Measurements from ENCODE around the gene FCHO2. TPM values are rescaled to one million over a fixed set of nuclear protein-coding genes. Genes with fewer than 3 reads are reported as not detected.

The FCHO2 gene
- total RNA-seq, 2 donors from 2014 or later: 5.9 to 18.2 TPM

- Histone ChIP-seq H3K27ac (peak within 1 kb of the TSS in 3 of 4 donors; percentile 22 to 75 (median 28)), H3K27me3 (no peaks in the 10 kb centered on the region)
Measured at GRCh38 chr5:73120222-73121118, 164.6 kb downstream of the FCHO2 start, which contains the start of gene TMEM171. Gene TMEM171, plus strand, starts transcription at chr5:73120575. Its CDS starts 2,799 bp downstream, at chr5:73123374.

GRCh38 chr5:73121119-73121463, 165.2 kb downstream of the FCHO2 start:
- TF ChIP-seq POLR2A (IDR thresholded peaks at IDR 0.05) (no peak), CTCF (IDR thresholded peaks at IDR 0.05) (no peak)
- Histone ChIP-seq H3K4me1 (peaks cover 20% of the 10 kb centered on the region), H3K9me3 (no peaks in the 10 kb centered on the region), H3K36me3 (replicated peaks in 1 of 2; ENCODE audit: insufficient read depth in 1 of 2, low read depth in 2 of 2) (no peaks in the 10 kb centered on the region), H3K27me3 (no peaks in the 10 kb centered on the region), H3K4me3 (peak overlapping the region in 1 of 2 donors; percentile 31), H3K27ac (no peak overlapping the region)
- 26 to 47% methylated on average over 6 of the region's 6 CpGs for WGBS, 2 donors
- intact Hi-C loops (cut with DNase I): no loop called here
- no peak for ATAC-seq
- DNase-seq: no peak

More at GRCh38 chr5:73120222-73121118, 164.6 kb downstream of the FCHO2 start, which contains the start of gene TMEM171:
- intact Hi-C loops (cut with DNase I): no loop called here
- Histone ChIP-seq H3K4me1 (peaks cover 24% of the 10 kb centered on the region), H3K36me3 (replicated peaks in 1 of 2; ENCODE audit: insufficient read depth in 1 of 2, low read depth in 2 of 2) (no peaks in the 10 kb centered on the region), H3K4me3 (peak within 1 kb of the TSS in 1 of 2 donors; percentile 31), H3K9me3 (no peaks in the 10 kb centered on the region)
- ATAC-seq (peak; percentile 79), DNase-seq (peak; percentile 51 to 83 (median 66))
- peak in 1 of 3 donors; percentile 22 for TF ChIP-seq POLR2A (IDR thresholded peaks at IDR 0.05)
- TF ChIP-seq CTCF (IDR thresholded peaks at IDR 0.05): no peak
- WGBS, 2 donors: 3 to 6% methylated on average over 13 to 78 of the region's 94 CpGs

GRCh38 chr5:73122875-73123810, 167.3 kb downstream of the FCHO2 start:
- WGBS, 2 donors: 80 to 83% methylated on average over 12 to 16 of the region's 19 CpGs
- no peak for TF ChIP-seq CTCF (IDR thresholded peaks at IDR 0.05)
- no peak for TF ChIP-seq POLR2A (IDR thresholded peaks at IDR 0.05)
- intact Hi-C loops (cut with DNase I): no loop called here
- DNase-seq (no peak), ATAC-seq (no peak)
- H3K9me3 ChIP-seq: no peaks in the 10 kb centered on the region
- H3K36me3 ChIP-seq (replicated peaks in 1 of 2; ENCODE audit: insufficient read depth in 1 of 2, low read depth in 2 of 2): no peaks in the 10 kb centered on the region
- H3K27ac ChIP-seq: no peak overlapping the region
- no peaks in the 10 kb centered on the region for H3K27me3 ChIP-seq
- H3K4me3 ChIP-seq: no peak overlapping the region
- H3K4me1 ChIP-seq: peaks cover 20% of the 10 kb centered on the region

- DNase-seq: no peak
- Histone ChIP-seq H3K4me1 (peaks cover 7% of the 10 kb centered on the region), H3K9me3 (no peaks in the 10 kb centered on the region), H3K27me3 (no peaks in the 10 kb centered on the region), H3K27ac (no peak overlapping the region), H3K36me3 (replicated peaks in 1 of 2; ENCODE audit: insufficient read depth in 1 of 2, low read depth in 2 of 2) (no peaks in the 10 kb centered on the region), H3K4me3 (no peak overlapping the region)
- no peak for ATAC-seq
- intact Hi-C loops (cut with DNase I): no loop called here
- TF ChIP-seq POLR2A (IDR thresholded peaks at IDR 0.05): no peak
- no peak for TF ChIP-seq CTCF (IDR thresholded peaks at IDR 0.05)
- 83% methylated on average over 4 of the region's 4 CpGs for WGBS, 2 donors
Measured at GRCh38 chr5:73125289-73125688, 169.4 kb downstream of the FCHO2 start.

Data from body of pancreas (tissue), 4 donors.